Transverse colon (tissue), 4 donors: ENCODE data around the gene C19orf73. TPM values are rescaled to one million over a fixed set of nuclear protein-coding genes. Genes with fewer than 3 reads are reported as not detected.
"Not testable (repeated sequence)": the region's sequence is repeated elsewhere in the genome, so short reads cannot be mapped to it uniquely, and the experiment has no call there.

ENCODE experiments used
- DNase-seq: peaks from one replicate; pipeline ENCODE4 v3.0.0-alpha.2; 2019
- H3K27ac ChIP-seq, 4 donors: fragments of 200-600 bp; sonication (generic); 2 replicates each; pipeline ENCODE4 v1.5.1; 2016 to 2018; ENCODE audit warnings: inconsistent platforms in 4 of 4
- H3K27me3 ChIP-seq: fragments of 200-600 bp; sonication (generic); 2 replicates; pipeline ENCODE4 v1.5.1; 2017; ENCODE audit warnings: inconsistent platforms
- H3K36me3 ChIP-seq, 4 donors: fragments of 200-600 bp; sonication (generic); 2 replicates each; pipeline ENCODE4 v1.5.1; 2017 to 2019; ENCODE audit warnings: inconsistent platforms in 4 of 4
- H3K4me1 ChIP-seq, 4 donors: fragments of 200-600 bp; sonication (generic); 2 replicates each; pipeline ENCODE4 v1.5.1; 2017 to 2020; ENCODE audit warnings: inconsistent platforms in 4 of 4
- H3K4me3 ChIP-seq, 4 donors: fragments of 200-600 bp; sonication (generic); 1 replicate in 1 of 4; 2 replicates in 3 of 4; pipeline versions ENCODE4 v1.5.1 to v1.6.1; 2017 to 2019; ENCODE audit warnings: inconsistent platforms in 4 of 4
- H3K9me3 ChIP-seq, 2 donors: fragments of 200-600 bp; sonication (generic); 2 replicates each; pipeline ENCODE4 v1.5.1; 2017 to 2019; ENCODE audit warnings: inconsistent platforms in 2 of 2
- EP300 ChIP-seq: sonication (generic); formaldehyde crosslinking; IDR thresholded peaks from one replicate; pipeline ENCODE4 v1.6.1; 2017; ENCODE audit warnings: antibody characterized with exemption, low read depth
- POLR2A ChIP-seq: fragments of 450-650 bp; IDR thresholded peaks from one replicate; pipeline ENCODE4 v1.6.1; 2016; ENCODE audit warnings: antibody characterized with exemption, mild to moderate bottlenecking, moderate library complexity
- POLR2AphosphoS5 ChIP-seq, 3 donors: sonication (generic); formaldehyde crosslinking; IDR thresholded peaks; one replicate each; pipeline ENCODE4 v1.6.1; 2016; ENCODE audit warnings: antibody characterized with exemption in 3 of 3
- WGBS, 2 donors: methylation state at CpG; one replicate each; pipeline ENCODE4 v1.1.5; 2018; ENCODE audit warnings: low coverage in 1 of 2; 5-methylcytosine and 5-hydroxymethylcytosine counted together
- in situ Hi-C, 4 donors: fragments of 200-750 bp; cut with MboI; loops; one replicate each; pipeline versions ENCODE4 v1.15.0 to v1.15.1; 2017; ENCODE audit warnings: low sequenced_read_pairs in 3 of 4, low pct_ligation_motif_present in 1 of 4, low pct_unique_long_range_greater_than_20kb in 1 of 4
- intact Hi-C: fragments of 100-400 bp; cut with DNase I; formaldehyde crosslinking; loops from one replicate; pipeline ENCODE4 v1.15.1; 2023; ENCODE audit warnings: low total_unique reads
- total RNA-seq, 4 donors: library from RNA; depleted of rRNA; stranded (reverse); fragments of >200 nt; gene quantifications; one replicate each; pipeline ENCODE4 v1.1.0, GENCODE V29; 2016
- TF ChIP-seq, protein P1 (sequence below), 5 experiments: fragments of 200-600 bp in 3 of 5; fragments of 450-650 bp in 2 of 5; sonication (generic) in 3 of 5; IDR thresholded peaks; 1 replicate in 2 of 5; 2 replicates in 3 of 5; pipeline ENCODE4 v1.5.1; 2016 to 2017; ENCODE audit warnings: antibody characterized with exemption in 5 of 5, inconsistent platforms in 3 of 5, mild to moderate bottlenecking in 2 of 5, moderate library complexity in 1 of 5

C19orf73 gene
- total RNA-seq, 4 donors from 2014 or later = 7.5 to 12.5 (median 8.2) TPM; not detected in 1

- 35 to 38% methylated on average over 2 to 22 of the region's 23 CpGs for WGBS, 2 donors
- Histone ChIP-seq H3K9me3 (no peaks in the 10 kb centered on the region), H3K4me1 (peaks cover 7 to 36% (median 19%) of the 10 kb centered on the region in 4 donors), H3K27ac (peak overlapping the region; percentile 68 to 76 (median 72)), H3K27me3 (peaks cover 7% of the 10 kb centered on the region), H3K4me3 (peak overlapping the region in 1 of 4 donors; percentile 27), H3K36me3 (no peaks in the 10 kb centered on the region)
- intact Hi-C loops (no loop called here), in situ Hi-C loops (no loop called here)
- no peak for TF ChIP-seq EP300
- peak; percentile 5 to 57 (median 49) for TF ChIP-seq POLR2AphosphoS5 (IDR thresholded peaks at IDR 0.05)
- TF ChIP-seq, protein P1, sequence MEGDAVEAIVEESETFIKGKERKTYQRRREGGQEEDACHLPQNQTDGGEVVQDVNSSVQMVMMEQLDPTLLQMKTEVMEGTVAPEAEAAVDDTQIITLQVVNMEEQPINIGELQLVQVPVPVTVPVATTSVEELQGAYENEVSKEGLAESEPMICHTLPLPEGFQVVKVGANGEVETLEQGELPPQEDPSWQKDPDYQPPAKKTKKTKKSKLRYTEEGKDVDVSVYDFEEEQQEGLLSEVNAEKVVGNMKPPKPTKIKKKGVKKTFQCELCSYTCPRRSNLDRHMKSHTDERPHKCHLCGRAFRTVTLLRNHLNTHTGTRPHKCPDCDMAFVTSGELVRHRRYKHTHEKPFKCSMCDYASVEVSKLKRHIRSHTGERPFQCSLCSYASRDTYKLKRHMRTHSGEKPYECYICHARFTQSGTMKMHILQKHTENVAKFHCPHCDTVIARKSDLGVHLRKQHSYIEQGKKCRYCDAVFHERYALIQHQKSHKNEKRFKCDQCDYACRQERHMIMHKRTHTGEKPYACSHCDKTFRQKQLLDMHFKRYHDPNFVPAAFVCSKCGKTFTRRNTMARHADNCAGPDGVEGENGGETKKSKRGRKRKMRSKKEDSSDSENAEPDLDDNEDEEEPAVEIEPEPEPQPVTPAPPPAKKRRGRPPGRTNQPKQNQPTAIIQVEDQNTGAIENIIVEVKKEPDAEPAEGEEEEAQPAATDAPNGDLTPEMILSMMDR (IDR thresholded peaks at IDR 0.05) = no peak
- TF ChIP-seq POLR2A = peak; percentile 32
- DNase-seq = peak; percentile 86
Observed at GRCh38 chr19:49125025-49125731, 6.2 kb upstream of the C19orf73 start.

DNA sequence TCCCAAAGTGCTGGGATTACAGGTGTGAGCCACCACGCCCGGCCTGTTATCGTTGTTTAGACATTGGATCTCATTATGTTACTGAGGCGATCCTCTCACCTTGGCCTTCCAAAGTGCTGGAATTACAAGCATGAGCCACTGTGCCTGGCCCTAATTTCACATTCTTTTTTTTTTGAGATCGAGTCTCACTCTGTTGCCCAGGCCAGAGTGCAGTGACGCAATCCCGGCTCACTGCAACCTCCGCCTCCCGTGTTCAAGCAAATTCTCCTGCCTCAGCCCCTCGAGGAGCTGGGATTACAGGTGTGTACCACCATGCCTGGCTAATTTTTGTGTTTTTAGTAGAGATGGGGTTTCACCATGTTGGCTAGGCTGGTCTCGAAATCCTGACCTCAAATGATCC is 4.3 kb upstream of the C19orf73 start:
- intact Hi-C loops, H3K9me3 ChIP-seq, H3K4me3 ChIP-seq, H3K27ac ChIP-seq, H3K36me3 ChIP-seq, DNase-seq, H3K27me3 ChIP-seq, in situ Hi-C loops: not testable (repeated sequence)
- H3K4me1 ChIP-seq = peaks cover 11 to 42% (median 27%) of the 10 kb centered on the region in 4 donors
- 84 to 89% methylated on average over 5 to 11 of the region's 11 CpGs for WGBS, 2 donors

DNA sequence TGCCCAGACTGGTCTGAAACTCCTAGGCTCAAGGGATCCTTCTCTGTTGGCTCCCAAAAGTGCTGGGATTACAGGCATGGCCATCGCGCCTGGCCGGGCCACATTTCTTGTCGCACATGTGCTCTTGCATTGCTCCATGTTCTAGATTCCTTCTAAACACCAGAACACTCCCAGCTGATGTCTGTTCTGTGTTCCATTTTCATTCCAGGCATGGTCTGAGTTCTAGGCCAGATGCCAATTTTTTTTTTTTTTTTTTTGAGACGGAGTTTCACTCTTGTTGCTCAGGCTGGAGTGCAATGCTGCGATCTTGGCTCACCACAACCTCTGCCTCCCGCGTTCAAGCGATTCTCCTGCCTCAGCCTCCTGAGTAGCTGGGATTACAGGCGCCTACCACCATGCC is 2.9 kb upstream of the C19orf73 start:
- DNase-seq, H3K27ac ChIP-seq, intact Hi-C loops: not testable (repeated sequence)

GRCh38 chr19:49120868-49121267 is 1.9 kb upstream of the C19orf73 start:
- DNase-seq = no peak
- TF ChIP-seq POLR2AphosphoS5 (IDR thresholded peaks at IDR 0.05) (no peak), EP300 (no peak), POLR2A (no peak)
- TF ChIP-seq, protein P1 (IDR thresholded peaks at IDR 0.05) = no peak
- intact Hi-C loops = no loop called here
- Histone ChIP-seq H3K4me1 (peaks cover 19 to 45% (median 31%) of the 10 kb centered on the region in 4 donors), H3K9me3 (no peaks in the 10 kb centered on the region), H3K27me3 (peaks cover 9% of the 10 kb centered on the region), H3K27ac (no peak overlapping the region), H3K4me3 (no peak overlapping the region), H3K36me3 (no peaks in the 10 kb centered on the region)
- 96 to 100% methylated on average over 1 to 2 of the region's 2 CpGs for WGBS, 2 donors
- in situ Hi-C loops = no loop called here

More for the DNA sequence above, 2.9 kb upstream of the C19orf73 start:
- H3K27me3 ChIP-seq, in situ Hi-C loops, H3K4me3 ChIP-seq, H3K36me3 ChIP-seq, H3K9me3 ChIP-seq: not testable (repeated sequence)
- WGBS, 2 donors = 76 to 83% methylated on average over 6 to 10 of the region's 10 CpGs
- peaks cover 19 to 46% (median 32%) of the 10 kb centered on the region in 4 donors for H3K4me1 ChIP-seq

- Histone ChIP-seq H3K4me3 (peak overlapping the region in 3 of 4 donors; percentile 43 to 77 (median 63)), H3K36me3 (no peaks in the 10 kb centered on the region), H3K27ac (peak overlapping the region in 1 of 4 donors; percentile 97), H3K4me1 (peaks cover 19 to 40% (median 29%) of the 10 kb centered on the region in 4 donors), H3K27me3 (peaks cover 9% of the 10 kb centered on the region), H3K9me3 (no peaks in the 10 kb centered on the region)
- intact Hi-C loops (no loop called here), in situ Hi-C loops (no loop called here)
- 19 to 54% methylated on average over 3 to 12 of the region's 16 CpGs for WGBS, 2 donors
- no peak for DNase-seq
- TF ChIP-seq POLR2A (no peak), EP300 (no peak), POLR2AphosphoS5 (IDR thresholded peaks at IDR 0.05) (no peak)
- TF ChIP-seq, protein P1 (IDR thresholded peaks at IDR 0.05) = no peak
Observed at GRCh38 chr19:49120325-49120683, 1.4 kb upstream of the C19orf73 start.
